Measurements from ENCODE around the gene FAM136A.
"Not testable (repeated sequence)": the region's sequence is repeated elsewhere in the genome, so short reads cannot be mapped to it uniquely, and the experiment has no call there.

FAM136A gene

DNA sequence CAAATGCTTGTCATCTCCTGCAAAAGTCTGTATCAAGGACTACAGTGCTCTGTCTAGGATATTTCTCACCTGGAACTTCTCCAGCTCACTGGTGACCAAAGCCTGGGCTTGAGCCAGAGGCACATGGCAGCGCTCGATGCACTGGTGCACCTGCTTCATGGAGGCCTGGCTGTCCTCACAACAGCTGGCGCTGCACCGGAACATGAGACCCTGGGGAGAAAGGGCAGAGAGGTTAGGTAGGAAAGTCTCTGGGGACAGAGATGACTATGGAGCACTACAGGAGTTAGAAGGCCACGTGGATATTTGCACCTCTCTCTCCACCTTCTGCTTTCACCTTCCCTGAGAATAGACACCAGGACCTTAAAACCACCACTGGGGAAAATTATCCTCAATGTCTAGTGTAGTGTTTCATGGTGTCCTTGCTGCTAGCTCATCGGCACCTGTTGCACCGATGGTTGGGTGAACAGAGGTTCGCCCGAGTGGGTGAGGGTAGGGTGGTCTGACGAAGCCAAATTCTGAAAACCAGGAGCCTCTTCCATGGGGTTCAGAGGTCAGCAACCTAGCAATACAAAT is 1.0 kb downstream of the FAM136A start:
- Histone ChIP-seq H3K4me1 (ENCODE audit: control insufficient read depth in 2 of 2, insufficient read depth in 2 of 2, low read length in 2 of 2) (peaks cover 7 to 10% of the 10 kb centered on the region in 2 donors), H3K27ac (ENCODE audit: low read depth in 2 of 2, low read length in 2 of 2) (peak overlapping the region; percentile 83 to 89), H3K4me3 (ENCODE audit: low read length in 2 of 2) (peak overlapping the region; percentile 91), H3K27me3 (ENCODE audit: control insufficient read depth in 2 of 2, insufficient read depth in 2 of 2, low read length in 2 of 2) (no peaks in the 10 kb centered on the region), H3K9ac (ENCODE audit: low read depth in 1 of 2, low read length in 2 of 2) (peak overlapping the region; percentile 84 to 93), H3K9me3 (ENCODE audit: control insufficient read depth in 2 of 2, low read length in 2 of 2) (no peaks in the 10 kb centered on the region), H3K36me3 (ENCODE audit: control insufficient read depth in 2 of 2, insufficient read depth in 2 of 2, low read length in 2 of 2) (peaks cover 10 to 19% of the 10 kb centered on the region in 2 donors)

DNA sequence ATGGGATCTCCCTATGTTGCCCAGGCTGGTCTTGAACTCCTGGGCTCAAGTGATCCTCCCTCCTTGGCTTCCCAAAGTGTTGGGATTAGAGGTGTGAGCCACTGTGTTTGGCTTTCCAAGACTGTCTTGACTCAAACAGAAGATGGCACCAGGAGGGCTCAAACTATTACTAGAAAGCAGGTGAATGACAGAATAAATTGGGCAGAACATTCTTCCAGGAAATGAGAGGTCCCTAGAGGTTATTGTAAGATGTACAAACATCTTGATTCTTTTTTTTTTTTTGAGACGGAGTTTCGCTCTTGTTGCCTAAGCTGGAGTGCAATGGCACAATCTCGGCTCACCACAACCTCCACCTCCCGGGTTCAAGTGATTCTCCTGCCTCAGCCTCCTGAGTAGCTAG is 4.0 kb downstream of the FAM136A start:
- H3K9ac ChIP-seq (ENCODE audit: low read depth in 1 of 2, low read length in 2 of 2); H3K4me3 ChIP-seq (ENCODE audit: low read length in 2 of 2); H3K9me3 ChIP-seq (ENCODE audit: control insufficient read depth in 2 of 2, low read length in 2 of 2); H3K27me3 ChIP-seq (ENCODE audit: control insufficient read depth in 2 of 2, insufficient read depth in 2 of 2, low read length in 2 of 2); H3K27ac ChIP-seq (ENCODE audit: low read depth in 2 of 2, low read length in 2 of 2): not testable (repeated sequence)
- peaks cover 10 to 19% of the 10 kb centered on the region in 2 donors for H3K36me3 ChIP-seq (ENCODE audit: control insufficient read depth in 2 of 2, insufficient read depth in 2 of 2, low read length in 2 of 2)
- H3K4me1 ChIP-seq (ENCODE audit: control insufficient read depth in 2 of 2, insufficient read depth in 2 of 2, low read length in 2 of 2) = peaks cover 10 to 14% of the 10 kb centered on the region in 2 donors

DNA sequence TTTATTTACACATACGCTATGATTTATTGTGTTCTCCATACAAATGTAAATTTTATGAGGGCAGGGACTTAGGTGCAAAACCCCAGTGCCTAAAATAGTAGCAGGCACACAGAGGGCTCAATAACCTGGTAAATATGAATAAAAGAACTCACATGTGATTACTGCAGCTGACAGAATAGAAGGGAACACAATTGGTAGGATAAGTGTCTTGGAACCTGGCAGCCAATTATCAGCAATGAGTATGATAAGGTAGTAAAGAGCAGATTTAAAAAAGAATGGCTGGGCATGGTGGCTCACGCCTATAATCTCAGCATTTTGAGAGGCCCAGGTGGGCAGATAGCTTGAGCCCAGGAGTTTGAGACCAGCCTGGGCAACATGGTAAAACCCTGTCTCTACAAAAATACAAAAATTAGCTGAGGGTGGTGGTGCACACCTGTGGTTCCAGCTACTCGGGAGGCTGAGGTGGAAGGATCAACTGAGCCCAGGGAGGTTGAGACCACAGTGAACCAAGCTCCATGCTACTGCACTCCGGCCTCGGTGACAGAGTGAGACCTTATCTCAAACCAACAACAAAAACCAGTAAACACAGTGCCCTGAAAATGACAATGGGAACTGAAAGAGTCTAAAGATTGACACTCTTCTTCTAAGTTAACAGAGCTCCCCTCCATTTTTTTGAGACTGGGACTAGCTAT is 18.2 kb downstream of the FAM136A start:
- no peak overlapping the region for H3K4me3 ChIP-seq (ENCODE audit: low read length in 2 of 2)
- H3K9ac ChIP-seq (ENCODE audit: low read depth in 1 of 2, low read length in 2 of 2) = no peak overlapping the region
- no peaks in the 10 kb centered on the region for H3K27me3 ChIP-seq (ENCODE audit: control insufficient read depth in 2 of 2, insufficient read depth in 2 of 2, low read length in 2 of 2)
- no peaks in the 10 kb centered on the region for H3K9me3 ChIP-seq (ENCODE audit: control insufficient read depth in 2 of 2, low read length in 2 of 2)
- H3K36me3 ChIP-seq (ENCODE audit: control insufficient read depth in 2 of 2, insufficient read depth in 2 of 2, low read length in 2 of 2) = peaks cover 48 to 72% of the 10 kb centered on the region in 2 donors
- no peak overlapping the region for H3K27ac ChIP-seq (ENCODE audit: low read depth in 2 of 2, low read length in 2 of 2)
- no peaks in the 10 kb centered on the region for H3K4me1 ChIP-seq (ENCODE audit: control insufficient read depth in 2 of 2, insufficient read depth in 2 of 2, low read length in 2 of 2)

DNA sequence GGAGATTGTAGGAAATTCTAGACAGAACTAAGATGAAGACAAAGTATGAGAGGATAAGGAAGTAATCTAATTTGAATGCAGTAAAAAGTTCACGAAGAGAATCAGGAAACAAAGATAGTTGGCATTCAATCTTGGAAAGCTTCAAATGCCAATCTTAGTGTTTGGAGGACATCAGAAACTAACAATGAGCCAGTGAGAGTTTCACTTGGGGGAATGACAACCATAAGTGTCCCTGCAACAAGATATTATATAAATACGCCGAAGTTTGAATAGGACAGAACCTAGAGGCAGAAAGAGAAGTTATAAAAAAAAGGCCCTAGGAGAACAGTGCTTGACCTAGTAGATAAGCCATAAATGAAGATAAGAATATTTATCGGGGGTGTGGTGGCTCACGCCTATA is 19.4 kb downstream of the FAM136A start:
- Histone ChIP-seq H3K27me3 (ENCODE audit: control insufficient read depth in 2 of 2, insufficient read depth in 2 of 2, low read length in 2 of 2) (no peaks in the 10 kb centered on the region), H3K27ac (ENCODE audit: low read depth in 2 of 2, low read length in 2 of 2) (no peak overlapping the region), H3K4me1 (ENCODE audit: control insufficient read depth in 2 of 2, insufficient read depth in 2 of 2, low read length in 2 of 2) (no peaks in the 10 kb centered on the region), H3K4me3 (ENCODE audit: low read length in 2 of 2) (no peak overlapping the region), H3K9ac (ENCODE audit: low read depth in 1 of 2, low read length in 2 of 2) (no peak overlapping the region), H3K36me3 (ENCODE audit: control insufficient read depth in 2 of 2, insufficient read depth in 2 of 2, low read length in 2 of 2) (peaks cover 45 to 62% of the 10 kb centered on the region in 2 donors), H3K9me3 (ENCODE audit: control insufficient read depth in 2 of 2, low read length in 2 of 2) (no peaks in the 10 kb centered on the region)

DNA sequence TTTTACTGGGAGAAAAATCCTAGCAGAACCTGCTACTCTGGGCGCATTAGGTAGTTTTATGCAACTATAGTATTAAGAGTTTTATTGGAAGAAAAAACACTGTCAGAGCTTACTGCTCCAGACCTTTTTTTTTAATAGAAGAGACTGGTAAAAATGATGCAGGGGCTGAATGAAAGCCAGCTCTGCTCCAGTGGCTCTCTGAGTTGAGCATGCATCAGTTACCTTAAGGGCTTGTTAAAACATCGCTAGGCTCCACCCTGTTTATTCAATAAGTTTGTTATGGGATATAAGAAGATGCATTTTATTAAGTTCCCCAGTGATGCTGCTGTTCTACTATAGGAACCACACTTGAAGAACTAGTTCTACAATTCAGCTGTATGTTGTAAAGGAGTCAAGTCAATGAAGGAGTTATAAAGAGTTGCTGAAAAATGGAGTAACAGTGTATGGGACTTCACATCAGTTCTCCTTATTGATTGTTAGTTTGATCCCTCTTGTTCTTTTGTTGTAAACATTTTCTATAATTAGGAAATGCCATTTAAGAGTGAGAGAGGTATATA is 21.5 kb downstream of the FAM136A start:
- Histone ChIP-seq H3K9me3 (ENCODE audit: control insufficient read depth in 2 of 2, low read length in 2 of 2) (no peaks in the 10 kb centered on the region), H3K27ac (ENCODE audit: low read depth in 2 of 2, low read length in 2 of 2) (no peak overlapping the region), H3K36me3 (ENCODE audit: control insufficient read depth in 2 of 2, insufficient read depth in 2 of 2, low read length in 2 of 2) (peaks cover 37 to 53% of the 10 kb centered on the region in 2 donors), H3K9ac (ENCODE audit: low read depth in 1 of 2, low read length in 2 of 2) (no peak overlapping the region), H3K4me3 (ENCODE audit: low read length in 2 of 2) (no peak overlapping the region), H3K27me3 (ENCODE audit: control insufficient read depth in 2 of 2, insufficient read depth in 2 of 2, low read length in 2 of 2) (no peaks in the 10 kb centered on the region), H3K4me1 (ENCODE audit: control insufficient read depth in 2 of 2, insufficient read depth in 2 of 2, low read length in 2 of 2) (no peaks in the 10 kb centered on the region)

DNA sequence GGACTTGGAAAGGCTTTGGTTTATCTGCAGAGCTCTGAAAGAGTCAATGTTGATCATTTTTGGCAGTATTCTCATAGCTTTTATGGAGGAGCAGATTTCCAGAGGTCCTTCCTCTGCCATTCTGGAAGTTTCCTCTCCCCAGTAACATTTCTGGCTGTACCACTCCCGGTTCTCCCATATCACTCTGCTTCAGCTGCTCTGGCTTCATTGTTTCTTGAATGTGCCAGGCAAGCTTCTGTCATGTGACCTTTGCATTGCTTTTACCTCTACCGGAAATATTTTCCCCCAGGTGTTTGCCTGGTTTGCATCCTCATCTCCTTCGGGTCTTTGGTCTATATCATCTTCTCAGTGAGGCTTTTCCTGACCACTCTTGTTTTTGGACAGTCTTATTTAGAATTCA is 31.5 kb downstream of the FAM136A start:
- H3K9me3 ChIP-seq (ENCODE audit: control insufficient read depth in 2 of 2, low read length in 2 of 2) = no peaks in the 10 kb centered on the region
- no peaks in the 10 kb centered on the region for H3K27me3 ChIP-seq (ENCODE audit: control insufficient read depth in 2 of 2, insufficient read depth in 2 of 2, low read length in 2 of 2)
- H3K9ac ChIP-seq (ENCODE audit: low read depth in 1 of 2, low read length in 2 of 2) = no peak overlapping the region
- H3K4me1 ChIP-seq (ENCODE audit: control insufficient read depth in 2 of 2, insufficient read depth in 2 of 2, low read length in 2 of 2) = no peaks in the 10 kb centered on the region
- H3K27ac ChIP-seq (ENCODE audit: low read depth in 2 of 2, low read length in 2 of 2) = no peak overlapping the region
- H3K36me3 ChIP-seq (ENCODE audit: control insufficient read depth in 2 of 2, insufficient read depth in 2 of 2, low read length in 2 of 2) = peaks cover 8 to 16% of the 10 kb centered on the region in 2 donors
- no peak overlapping the region for H3K4me3 ChIP-seq (ENCODE audit: low read length in 2 of 2)

DNA sequence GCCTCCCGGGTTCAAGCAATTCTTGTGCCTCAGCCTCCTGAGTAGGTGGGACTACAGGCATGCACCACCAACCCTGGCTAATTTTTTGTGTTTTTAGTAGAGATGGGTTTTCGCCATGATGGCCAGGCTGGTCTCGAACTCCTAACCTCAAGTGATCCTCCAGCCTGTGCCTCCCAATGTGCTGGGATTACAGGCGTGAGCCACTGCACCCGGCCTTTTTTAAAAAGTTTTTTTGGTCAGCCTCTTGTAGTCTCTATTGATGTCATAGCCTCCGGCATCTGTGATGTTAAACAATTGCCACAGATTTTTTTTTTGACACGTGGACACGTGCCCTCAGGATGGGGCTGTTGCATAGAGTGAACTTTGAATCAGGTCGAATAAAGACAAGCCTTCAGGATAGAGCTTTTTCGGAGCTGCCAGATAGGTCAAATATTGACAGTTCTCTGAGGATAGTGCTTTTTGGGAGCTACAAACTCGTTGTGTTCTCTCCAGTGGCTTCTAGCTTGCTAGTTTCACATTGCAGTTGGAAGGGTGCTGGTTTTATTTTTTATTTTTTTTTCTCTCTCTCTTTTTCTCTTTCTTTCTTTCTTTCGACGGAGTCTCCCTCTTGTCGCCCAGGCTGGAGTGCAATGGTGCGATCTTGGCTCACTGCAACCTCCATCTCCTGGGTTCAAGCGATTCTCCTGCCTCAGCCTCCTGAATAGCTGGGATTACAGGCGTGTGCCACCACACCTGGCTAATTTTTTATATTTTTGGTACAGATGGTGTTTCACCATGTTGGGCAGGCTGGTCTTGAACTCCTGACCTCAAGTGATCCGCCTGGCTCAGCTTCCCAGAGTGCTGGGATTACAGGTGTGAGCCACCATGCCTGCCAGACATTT is 32.2 kb downstream of the FAM136A start:
- not testable (repeated sequence) for H3K4me3 ChIP-seq (ENCODE audit: low read length in 2 of 2); H3K27me3 ChIP-seq (ENCODE audit: control insufficient read depth in 2 of 2, insufficient read depth in 2 of 2, low read length in 2 of 2); H3K9me3 ChIP-seq (ENCODE audit: control insufficient read depth in 2 of 2, low read length in 2 of 2); H3K9ac ChIP-seq (ENCODE audit: low read depth in 1 of 2, low read length in 2 of 2); H3K4me1 ChIP-seq (ENCODE audit: control insufficient read depth in 2 of 2, insufficient read depth in 2 of 2, low read length in 2 of 2); H3K27ac ChIP-seq (ENCODE audit: low read depth in 2 of 2, low read length in 2 of 2)
- H3K36me3 ChIP-seq (ENCODE audit: control insufficient read depth in 2 of 2, insufficient read depth in 2 of 2, low read length in 2 of 2) = peaks cover 4 to 14% of the 10 kb centered on the region in 2 donors

DNA sequence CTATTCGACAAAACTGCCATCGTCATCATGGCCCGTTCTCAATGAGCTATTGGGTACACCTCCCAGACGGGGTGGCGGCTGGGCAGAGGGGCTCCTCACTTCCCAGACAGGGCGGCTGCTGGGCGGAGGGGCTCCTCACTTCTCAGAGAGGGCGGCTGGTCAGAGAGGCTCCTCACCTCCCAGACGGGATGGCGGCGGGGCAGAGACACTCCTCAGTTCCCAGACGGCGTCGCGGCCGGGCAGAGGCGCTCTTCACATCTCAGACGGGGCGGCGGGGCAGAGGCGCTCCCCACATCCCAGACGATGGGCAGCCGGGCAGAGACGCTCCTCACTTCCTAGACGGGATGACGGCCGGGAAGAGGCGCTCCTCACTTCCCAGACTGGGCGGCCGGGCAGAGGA is 34.9 kb downstream of the FAM136A start:
- H3K27me3 ChIP-seq (ENCODE audit: control insufficient read depth in 2 of 2, insufficient read depth in 2 of 2, low read length in 2 of 2); H3K4me3 ChIP-seq (ENCODE audit: low read length in 2 of 2); H3K9me3 ChIP-seq (ENCODE audit: control insufficient read depth in 2 of 2, low read length in 2 of 2); H3K27ac ChIP-seq (ENCODE audit: low read depth in 2 of 2, low read length in 2 of 2); H3K4me1 ChIP-seq (ENCODE audit: control insufficient read depth in 2 of 2, insufficient read depth in 2 of 2, low read length in 2 of 2); H3K9ac ChIP-seq (ENCODE audit: low read depth in 1 of 2, low read length in 2 of 2): not testable (repeated sequence)
- peaks cover 7 to 13% of the 10 kb centered on the region in 2 donors for H3K36me3 ChIP-seq (ENCODE audit: control insufficient read depth in 2 of 2, insufficient read depth in 2 of 2, low read length in 2 of 2)

DNA sequence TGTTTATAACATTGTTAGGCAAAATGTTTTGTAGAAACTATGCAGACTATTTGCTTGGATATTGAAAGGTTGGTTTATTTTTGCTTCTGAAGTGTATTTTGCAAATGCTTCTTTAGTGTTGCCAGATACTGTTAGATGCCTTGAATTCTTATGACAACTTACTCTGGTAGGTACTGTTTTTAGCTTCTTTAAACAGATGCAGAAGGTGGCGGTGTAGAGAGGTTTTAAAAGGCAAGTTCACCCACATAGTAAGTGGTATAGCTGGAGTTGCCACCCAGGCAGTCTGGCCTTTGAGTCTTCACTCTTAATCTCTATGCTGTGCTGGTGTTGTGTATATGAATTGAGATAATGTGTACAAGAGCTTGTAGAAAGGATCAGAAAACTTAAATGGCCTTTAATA is 40.4 kb downstream of the FAM136A start:
- no peaks in the 10 kb centered on the region for H3K27me3 ChIP-seq (ENCODE audit: control insufficient read depth in 2 of 2, insufficient read depth in 2 of 2, low read length in 2 of 2)
- H3K4me1 ChIP-seq (ENCODE audit: control insufficient read depth in 2 of 2, insufficient read depth in 2 of 2, low read length in 2 of 2) = peaks cover 0 to 11% of the 10 kb centered on the region in 2 donors
- H3K27ac ChIP-seq (ENCODE audit: low read depth in 2 of 2, low read length in 2 of 2) = no peak overlapping the region
- no peak overlapping the region for H3K9ac ChIP-seq (ENCODE audit: low read depth in 1 of 2, low read length in 2 of 2)
- H3K4me3 ChIP-seq (ENCODE audit: low read length in 2 of 2) = no peak overlapping the region
- H3K36me3 ChIP-seq (ENCODE audit: control insufficient read depth in 2 of 2, insufficient read depth in 2 of 2, low read length in 2 of 2) = peaks cover 12 to 30% of the 10 kb centered on the region in 2 donors
- no peaks in the 10 kb centered on the region for H3K9me3 ChIP-seq (ENCODE audit: control insufficient read depth in 2 of 2, low read length in 2 of 2)

DNA sequence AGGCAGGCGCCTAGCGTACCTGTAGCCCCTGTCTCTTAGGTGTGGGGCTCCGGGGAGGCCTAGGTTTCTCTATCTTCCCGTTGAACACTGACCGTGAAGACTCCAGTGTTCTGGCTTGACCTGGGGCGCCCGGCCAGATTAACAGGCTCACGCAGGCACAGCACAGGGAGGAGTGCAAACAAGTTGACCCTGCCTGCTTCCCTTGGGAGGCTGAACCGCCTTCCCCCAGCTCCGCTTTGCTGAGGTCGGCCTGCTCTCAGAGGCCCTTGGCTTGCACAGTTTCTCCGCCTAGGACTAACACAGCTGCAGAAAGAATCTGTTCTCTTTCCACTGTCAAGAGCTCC is 43.4 kb downstream of the FAM136A start:
- peak overlapping the region; percentile 83 to 86 for H3K27ac ChIP-seq (ENCODE audit: low read depth in 2 of 2, low read length in 2 of 2)
- peak overlapping the region; percentile 65 to 73 for H3K9ac ChIP-seq (ENCODE audit: low read depth in 1 of 2, low read length in 2 of 2)
- H3K4me3 ChIP-seq (ENCODE audit: low read length in 2 of 2) = peak overlapping the region; percentile 83 to 84
- H3K9me3 ChIP-seq (ENCODE audit: control insufficient read depth in 2 of 2, low read length in 2 of 2) = no peaks in the 10 kb centered on the region
- peaks cover 8 to 17% of the 10 kb centered on the region in 2 donors for H3K36me3 ChIP-seq (ENCODE audit: control insufficient read depth in 2 of 2, insufficient read depth in 2 of 2, low read length in 2 of 2)
- H3K27me3 ChIP-seq (ENCODE audit: control insufficient read depth in 2 of 2, insufficient read depth in 2 of 2, low read length in 2 of 2) = no peaks in the 10 kb centered on the region
- H3K4me1 ChIP-seq (ENCODE audit: control insufficient read depth in 2 of 2, insufficient read depth in 2 of 2, low read length in 2 of 2) = peaks cover 0 to 11% of the 10 kb centered on the region in 2 donors
